Stimulated activated CD4-positive, alpha-beta T cell treated with anti-CD3 and anti-CD28 coated beads, Interleukin-2, amount 100 ng/mL, for 48 hours (primary cell): ENCODE results near the gene MYO5B.
"Not testable (repeated sequence)": the region's sequence is repeated elsewhere in the genome, so short reads cannot be mapped to it uniquely, and the experiment has no call there.

Experiments
- DNase-seq, 2 donors: peaks; one replicate each; pipeline ENCODE4 v3.0.0-alpha.2; 2020

MYO5B gene

DNA sequence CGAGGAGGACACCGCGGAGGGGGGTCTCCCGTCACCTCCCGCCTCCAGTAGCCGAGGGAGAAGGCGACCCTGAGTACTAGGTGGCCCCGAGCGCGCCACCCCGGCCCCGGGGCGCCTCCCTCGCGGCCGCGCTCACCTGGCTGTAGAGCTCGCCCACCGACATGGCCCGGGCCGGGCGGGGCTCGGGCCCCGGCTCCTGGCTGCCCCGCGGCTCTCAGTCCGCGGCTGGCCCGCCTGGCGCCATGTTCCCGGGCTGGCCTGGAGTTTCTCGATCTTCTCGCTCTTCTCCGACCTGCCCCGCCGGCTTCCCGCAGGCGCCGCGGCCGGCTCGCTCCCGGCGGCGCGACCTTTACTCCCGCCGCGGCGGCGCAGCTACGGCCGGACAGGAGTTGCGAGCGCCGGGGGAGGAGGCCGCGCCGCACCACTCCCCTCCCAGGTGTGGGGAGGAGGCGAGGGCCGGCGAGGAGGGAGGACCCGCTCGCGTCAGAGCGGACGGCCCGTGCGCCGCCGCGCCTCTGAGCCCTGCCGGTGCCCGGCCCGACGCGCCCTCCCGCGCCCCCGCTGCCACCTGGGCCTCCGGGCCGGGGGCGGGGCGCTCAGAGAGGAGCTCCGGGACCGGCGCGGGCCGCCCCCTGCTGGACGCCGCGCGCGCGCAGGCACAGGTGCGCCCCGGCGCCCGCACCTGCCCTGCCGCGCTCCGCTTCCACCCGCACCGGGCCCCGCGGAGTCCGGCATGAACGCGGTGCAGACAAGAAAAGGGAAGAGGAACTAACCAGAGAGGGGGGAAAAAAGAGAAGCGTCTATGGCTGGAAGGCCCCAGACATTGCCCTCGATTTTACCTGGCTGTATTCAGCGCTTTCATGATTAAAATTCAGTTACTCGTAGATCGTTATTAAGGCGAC is at the start of gene MYO5B:
MYO5B (minus strand) TSS at position 517 of the 902 bp plus-strand sequence; CDS start at position 163, 354 bp downstream.
- peak; percentile 44 to 60 for DNase-seq

DNA sequence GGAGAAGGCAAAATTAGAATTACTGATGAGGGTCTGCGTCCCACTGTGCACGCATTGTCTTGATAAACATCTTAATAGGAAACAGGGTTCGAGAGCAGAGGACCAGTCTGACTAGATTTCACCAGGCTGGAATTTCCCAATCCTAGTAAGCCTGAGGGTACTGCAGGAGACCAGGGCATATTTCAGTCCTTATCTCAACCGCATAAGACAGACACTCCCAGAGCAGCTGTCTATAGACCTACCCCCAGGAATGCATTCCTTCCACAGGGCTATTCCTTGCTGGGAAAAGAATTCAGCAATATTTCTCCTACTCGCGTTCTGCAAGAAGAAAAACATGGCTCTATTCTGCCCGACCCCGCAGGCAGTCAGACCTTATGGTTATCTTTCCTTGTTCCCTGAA is 46.8 kb upstream of the MYO5B start:
- DNase-seq, result not testable (repeated sequence)

DNA sequence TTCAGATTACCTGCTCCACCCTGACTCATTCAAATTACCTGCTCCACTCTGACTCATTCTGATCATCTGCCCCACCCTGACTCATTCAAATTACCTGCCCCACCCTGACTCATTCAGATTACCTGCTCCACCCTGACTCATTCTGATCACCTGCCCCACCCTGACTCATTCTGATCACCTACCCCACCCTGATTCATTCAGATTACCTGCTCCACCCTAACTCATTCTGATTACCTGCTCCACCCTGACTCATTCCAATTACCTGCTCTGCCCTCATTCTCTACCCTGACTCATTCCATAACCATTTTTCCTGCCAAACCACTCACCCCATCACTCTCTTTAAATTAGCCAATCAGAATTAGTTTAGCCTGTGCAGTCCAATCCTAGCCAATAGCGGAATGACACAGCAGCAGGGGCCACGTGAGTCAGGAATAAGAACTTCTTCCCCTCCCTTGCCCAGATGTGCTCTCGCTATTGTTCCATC is 45.2 kb upstream of the MYO5B start:
- no peak for DNase-seq

DNA sequence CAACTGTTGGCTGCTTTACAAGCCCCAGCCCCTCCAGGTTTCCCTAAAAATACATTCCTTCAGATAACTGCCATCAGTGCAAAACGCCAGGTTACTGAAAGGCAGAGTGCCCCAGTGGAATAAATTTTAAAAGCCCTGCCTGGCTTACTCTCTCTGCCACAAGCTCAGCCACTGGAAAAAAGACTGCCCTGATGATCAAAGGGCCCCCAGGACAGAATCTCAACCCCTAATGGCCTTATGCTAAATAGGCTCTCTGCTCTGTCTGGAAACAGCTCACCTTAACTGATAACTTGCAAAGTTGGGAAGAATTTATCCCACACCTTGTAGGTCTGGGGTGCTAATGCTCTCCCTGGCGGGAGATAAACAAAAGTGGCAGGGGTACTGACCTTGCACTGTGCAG is 37.5 kb upstream of the MYO5B start:
- DNase-seq, result no peak

DNA sequence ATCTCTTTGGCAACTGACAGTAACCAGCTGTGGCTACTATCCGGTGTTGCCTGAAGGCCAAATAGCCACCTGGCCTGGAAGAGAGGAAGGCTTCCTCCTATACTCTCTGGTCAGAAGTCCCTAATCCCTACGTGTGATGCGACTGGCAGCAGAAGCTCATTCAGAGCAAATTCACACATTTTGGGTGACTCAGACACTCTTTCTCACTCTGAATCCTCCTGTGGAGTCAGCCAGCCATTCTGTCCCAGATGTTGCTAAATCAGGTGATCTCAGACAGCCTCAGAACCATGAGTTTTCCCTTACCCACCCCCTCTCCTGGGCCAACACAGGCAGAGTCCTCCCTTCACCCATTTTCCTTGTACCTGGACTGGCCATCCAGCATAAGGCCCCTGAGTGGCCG is 36.7 kb upstream of the MYO5B start:
- DNase-seq, result peak in 1 of 2 donors; percentile 2

DNA sequence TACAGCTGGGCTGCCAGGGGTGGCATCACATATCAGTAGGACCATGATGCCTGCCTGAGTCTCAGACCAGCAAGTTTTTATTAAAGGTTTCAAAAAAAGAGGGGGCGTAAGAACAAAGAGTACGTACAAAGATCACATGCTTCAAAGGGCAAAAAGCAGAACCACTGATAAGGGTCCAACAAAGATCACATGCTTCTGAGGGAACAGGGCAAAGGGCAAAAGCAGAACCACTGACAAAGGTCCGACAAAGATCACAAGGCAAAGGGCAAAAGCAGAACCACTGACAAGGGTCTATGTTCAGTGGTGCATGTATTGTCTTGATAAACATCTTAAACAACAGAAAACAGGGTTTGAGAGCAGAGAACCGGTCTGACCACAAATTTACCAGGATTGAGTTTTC is 25.3 kb upstream of the MYO5B start:
- DNase-seq, result not testable (repeated sequence)

DNA sequence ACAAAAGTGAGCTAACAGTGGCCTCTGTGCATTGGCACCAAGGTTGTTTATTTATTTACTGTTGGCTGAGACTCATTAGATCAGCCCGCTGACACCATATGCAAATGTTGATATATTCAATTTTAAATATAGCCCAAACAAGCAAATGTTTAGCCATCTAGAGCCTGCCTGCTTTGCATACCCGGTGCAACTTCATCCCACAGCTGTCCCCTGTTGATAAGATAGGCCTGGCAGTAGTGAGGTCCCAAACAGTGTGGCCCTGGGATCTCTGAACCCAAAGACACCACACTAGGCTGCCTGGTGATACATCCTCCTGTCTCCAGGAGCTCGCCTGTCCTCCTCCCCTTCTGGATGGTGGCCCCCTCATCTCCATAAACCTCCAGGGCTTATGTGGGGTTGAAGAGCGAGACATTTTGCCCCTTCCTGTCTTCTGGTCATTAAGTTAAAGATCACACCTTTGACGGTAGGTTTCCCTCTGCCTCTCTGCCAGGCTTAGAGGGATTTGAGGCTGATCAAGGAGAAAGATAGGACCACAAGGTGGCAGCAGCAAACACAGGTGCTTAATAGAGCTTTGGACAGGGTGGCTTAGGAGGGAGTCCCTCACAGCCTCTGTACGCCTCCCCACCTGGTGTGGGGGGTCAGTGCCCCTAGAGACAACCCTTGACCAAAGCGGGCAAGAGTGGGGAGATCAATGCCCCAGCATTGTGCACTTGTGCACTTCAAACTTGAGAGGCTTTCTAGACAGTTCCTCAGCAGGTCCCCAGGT is 23.7 kb upstream of the MYO5B start:
- DNase-seq, result no peak

DNA sequence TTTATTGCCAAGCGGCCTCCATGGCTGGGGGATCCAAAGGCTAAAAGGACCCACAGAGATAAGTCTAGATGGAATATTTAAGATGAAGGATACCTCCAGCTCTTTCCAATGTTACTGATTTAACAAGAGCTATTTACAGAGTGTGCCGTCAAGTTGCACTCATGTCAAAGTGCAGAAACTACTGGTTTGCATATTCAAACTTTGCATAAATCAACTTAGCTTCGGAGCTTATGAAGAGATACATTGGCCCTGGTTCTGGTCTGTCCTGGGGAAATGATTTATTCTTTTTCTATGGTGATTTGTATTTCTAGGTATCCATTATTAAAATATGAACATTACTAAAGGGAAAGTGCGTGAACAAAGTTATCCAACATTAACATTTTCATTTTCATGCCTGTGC is 14.4 kb upstream of the MYO5B start:
- no peak for DNase-seq

DNA sequence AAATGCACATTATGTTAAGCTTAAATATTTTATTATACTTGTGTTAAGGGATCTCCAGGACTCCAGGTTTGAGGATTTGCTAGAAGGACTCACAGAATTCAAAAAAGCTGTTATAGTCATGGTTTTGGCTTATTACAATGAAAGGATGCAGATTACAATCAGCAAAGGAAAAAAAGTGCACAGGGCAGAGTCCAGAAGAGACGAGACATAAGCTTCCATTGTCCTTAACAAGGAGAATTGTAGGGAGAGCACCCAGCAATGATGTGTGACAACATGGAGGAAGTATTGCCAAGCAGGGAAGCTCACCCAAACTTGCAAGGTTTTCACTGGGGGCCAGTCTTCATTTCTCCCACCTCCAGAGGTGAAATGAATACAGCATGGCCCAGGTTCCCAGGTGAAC is 12.8 kb upstream of the MYO5B start:
- DNase-seq, result no peak

DNA sequence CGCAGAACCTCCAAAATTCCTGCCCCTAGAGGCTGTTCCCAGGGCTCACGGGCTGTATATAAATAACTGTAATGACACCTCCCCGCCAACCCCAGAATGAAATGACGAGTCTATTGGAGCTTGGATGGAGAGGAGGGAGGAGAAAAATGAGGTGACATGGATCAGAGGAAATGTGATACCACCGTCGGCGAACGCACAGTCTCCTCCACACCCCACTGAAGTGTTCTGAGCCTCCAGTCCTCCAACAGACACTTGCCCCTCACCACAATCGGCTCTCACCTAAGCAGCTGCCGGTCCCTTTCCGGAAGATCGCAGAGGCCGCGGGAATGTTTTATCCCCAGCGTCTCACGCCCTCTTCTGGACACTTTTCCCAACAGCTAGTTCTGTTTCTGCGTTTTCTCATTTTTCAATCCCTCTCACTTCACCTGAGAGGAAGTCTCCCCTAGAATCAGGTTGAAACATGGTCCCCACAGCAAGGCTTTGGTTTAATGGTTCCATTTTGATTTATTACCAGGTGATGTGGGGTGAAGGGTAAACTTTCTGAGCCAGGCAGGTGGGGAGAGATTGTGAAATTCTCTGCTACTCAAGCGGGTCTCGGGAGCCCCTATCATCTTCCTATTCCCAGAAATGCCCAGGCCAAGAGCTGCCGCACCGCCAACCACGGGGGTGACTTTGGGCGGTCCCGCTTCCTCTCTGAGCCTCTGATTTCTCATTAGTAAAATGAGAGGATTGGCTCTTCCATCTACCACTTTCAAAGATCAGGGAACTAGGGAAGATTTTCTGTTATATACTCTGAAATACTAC is 9.1 kb upstream of the MYO5B start:
- DNase-seq, result peak; percentile 12 to 30

DNA sequence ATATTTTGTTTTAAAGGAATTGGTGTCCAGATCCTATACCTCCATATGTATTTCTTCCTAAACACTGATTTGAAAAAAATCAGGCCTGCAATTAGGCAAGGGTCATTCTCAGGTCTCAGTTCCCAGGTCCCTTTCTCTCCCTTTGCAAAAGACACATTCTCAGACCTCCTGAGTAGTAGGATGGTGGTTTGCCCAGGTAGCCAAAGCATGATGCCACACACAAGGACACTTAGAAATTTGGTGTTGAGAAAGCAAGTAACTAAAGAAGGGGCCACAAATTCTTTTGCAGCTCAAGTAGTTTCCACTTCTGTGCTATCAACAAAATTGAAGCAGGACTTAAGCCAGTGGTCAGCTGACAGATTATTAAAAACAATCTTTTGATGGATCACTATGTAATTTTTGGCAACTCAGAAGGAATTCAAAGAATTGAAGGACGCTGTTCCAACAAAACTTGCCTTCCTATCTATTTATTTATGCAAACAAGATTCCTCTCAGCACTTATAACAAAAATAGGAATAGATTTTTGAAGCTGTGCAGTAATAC is 6.6 kb upstream of the MYO5B start:
- no peak for DNase-seq

DNA sequence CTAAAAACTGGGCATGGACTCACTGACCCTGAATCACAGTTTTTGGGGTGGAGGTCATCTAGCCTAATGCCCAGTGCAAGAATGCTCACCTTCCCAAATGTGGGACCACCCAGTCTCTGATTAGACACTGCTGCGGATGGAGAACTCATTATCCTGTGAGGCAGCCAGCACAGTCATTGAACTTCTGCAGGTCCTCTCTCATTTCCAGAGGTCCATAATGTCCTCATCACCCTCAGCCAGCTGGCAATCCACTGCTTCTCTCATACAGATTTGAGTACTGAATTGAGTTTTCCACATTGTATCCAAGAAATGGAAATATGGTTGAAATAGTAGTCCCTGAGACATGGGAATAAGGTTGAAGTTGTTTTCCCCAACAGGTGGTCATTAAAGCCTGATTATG is 5.0 kb upstream of the MYO5B start:
- DNase-seq, result no peak

DNA sequence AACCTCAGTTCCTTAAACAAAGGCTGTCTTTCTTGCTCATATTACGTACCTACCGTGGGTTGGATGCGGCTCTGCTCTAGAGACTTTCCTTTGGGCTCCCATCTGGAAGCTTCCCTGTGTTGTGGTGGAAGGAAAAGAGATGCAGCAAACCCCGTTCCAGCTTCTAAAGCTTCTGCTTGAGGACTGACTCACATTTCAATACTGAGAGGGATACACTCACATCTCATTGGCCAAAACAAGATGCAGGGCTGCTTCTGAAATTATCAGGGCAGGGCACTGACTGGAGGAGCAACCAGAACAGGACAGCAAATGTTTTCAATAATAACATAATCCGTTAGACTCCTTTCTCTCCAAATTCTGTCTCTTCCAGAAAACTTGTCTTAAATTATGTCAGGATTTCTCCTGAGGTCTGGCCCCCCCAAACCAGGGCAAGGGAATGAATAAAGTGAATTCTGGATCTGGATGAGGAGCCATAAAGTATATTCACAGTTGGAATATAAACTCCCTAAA is 4.5 kb upstream of the MYO5B start:
- DNase-seq, result no peak

DNA sequence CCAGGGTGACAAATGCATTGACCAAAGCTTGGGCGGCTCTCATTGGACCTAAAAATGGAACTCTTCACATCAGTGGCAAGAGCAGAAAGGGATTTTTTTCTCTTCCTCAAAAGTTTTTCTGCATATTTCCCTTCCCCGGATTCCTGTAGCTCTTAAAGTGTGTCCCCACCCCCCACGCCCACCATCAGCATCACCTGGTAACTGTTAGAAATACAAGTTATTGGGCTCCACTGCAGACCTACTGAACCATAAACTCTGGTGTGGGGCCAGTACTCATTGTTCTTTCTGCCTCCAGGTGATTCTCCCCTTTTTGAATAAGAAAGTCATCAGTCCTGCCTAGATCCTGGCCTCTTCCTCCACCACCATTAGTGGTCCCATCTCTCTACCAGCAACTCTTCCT is 1.3 kb upstream of the MYO5B start:
- no peak for DNase-seq

DNA sequence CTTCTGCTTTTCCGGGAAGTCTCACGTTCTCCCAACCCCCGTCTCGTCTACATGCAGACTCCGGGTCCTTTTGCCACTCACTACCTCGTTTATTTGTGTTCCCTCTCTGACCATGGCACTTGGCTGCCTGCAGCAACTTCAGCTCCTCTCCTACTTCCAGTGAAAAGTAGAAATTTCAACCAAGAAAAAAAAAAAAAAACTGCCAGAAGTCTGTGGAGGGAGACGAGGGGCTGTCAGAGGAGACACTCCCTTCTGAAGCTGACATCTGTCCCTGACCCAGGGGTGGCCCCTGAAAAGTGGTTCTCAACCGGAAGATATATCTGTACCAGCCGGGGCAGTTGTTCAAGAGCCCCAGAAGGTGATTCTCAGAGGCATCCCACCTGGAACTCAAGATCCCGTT is 742 bp upstream of the MYO5B start:
- DNase-seq, result no peak

DNA sequence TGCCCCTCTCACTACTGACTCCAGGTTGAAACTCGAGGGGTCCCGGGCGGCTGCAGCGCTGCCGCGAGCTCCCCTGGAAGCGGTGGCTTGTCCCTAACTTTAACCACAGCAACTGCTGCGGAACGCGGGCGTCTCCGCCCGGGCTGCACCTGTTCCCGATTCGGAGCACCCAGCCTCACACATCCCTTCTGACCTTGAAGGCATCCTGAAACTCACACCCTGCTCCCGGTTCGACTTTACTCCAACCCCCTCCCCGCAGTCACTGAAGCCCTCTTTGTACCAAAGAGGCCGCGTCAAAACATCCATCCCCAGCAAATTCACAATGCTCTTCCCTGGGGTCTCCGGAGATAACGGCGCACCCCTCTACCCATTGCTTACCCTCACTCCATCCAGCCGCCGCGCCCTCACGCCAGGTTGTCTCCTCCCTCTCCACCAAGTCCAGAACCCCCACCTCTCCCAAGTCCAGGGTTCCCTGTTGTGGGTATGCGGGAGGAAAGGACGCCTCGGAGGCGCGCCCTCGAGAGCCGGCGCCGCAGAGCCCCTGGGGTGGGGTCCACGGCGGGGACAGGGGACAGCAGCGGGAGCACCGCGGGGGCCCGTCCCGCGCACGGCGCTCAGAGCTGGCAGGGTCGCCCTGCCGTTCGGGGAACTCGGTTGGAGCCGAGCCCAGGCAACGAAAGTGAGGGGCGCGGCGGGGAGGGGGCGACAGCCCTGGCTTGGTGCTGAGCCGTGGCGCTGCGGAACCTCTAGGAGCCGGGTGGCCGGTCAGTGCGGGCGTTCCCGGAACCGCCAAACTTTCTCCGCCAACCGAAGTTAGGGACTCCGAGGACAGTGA is 934 bp downstream of the MYO5B start:
- DNase-seq, result no peak

DNA sequence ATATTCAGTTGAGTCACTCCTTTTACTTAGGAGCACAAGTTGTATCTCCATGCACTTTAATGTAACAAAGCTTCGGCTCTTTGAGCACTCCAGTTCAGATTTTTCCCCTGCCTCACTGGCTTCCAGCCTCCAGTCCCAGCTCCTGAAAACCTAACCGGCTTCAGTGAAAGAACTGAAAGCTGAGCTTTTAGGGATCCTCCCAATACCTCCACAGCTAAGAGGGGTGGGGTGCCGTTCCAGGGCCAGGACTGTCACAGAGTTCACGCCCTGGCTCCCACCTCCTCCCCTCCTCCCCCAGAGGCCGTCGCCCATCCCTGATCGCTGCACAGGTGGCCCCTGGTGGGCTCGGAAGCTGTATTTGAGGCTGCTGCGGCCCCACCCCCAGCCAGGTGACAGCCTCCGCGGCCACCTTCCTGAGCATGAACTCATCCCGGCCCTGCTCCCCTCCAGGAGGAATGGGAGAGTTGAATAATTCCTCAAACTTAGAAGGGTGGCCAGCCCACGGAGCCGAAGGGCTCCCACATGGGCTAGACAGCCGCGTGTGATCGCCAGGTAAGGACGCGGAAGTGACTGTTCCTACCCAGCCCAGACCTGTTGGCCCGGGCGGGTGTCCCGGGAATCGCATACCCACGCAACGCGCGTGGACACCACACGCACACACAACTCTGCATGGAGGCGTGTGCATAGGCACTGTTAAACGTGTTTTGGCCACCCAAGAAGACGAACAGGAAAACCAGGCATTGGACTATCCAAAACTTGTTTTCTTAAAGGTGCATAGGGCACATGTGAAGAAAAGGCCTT is 1.8 kb downstream of the MYO5B start:
- no peak for DNase-seq

DNA sequence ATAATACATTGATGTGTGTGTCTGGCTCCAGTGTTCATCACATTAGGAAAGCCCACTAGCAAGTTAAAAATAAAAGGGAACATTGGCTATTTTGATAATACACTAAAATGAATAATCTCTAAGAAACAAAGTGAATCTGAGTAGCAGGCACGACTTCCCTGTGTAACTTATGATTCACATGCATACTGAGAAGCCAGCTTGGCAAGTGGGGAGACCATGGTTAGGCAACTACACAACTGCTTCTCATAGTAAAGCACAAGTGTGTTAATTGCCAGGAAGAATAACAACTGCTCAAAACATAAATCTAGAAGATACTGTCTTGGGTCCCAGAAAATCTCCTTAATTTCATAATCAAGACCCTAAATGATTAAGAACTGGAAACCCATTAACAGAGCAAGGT is 4.0 kb downstream of the MYO5B start:
- no peak for DNase-seq

DNA sequence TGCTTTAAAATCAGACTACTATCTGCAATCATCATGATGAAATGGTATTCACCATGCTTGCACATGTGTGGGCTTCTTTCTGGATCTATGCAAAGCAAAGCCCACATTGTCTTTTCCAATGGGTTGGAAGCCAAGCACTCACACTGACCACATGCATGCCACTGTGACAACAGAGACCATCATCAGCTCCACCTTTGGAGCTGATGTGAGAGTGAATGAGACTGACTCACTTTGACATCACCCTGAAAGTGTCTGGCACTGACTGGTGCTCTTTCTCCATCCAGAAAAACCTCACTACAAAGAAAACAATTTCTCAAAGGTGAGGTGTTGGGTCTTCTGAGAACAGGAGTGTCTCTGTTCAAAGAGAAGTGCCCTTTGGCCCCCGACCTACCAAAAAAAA is 4.7 kb downstream of the MYO5B start:
- DNase-seq, result no peak

DNA sequence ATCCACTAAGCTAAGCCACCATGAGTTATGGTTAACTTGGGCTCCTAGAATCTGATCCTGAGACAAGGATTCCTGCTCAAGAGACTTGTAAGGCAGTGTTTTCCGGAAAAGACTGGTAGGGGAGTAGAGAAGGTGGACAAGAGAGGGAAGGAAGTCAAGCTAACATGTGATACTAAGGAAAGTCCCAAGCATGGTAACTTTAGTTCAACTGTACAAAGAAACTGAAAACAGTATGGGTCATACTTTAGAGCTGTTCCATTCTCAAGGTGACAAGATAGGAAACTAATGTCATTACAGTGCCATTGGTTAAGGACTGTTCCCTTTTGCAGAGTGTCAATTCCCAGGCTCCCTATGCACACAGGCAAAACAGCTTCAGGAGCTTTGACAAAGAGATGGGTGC is 5.8 kb downstream of the MYO5B start:
- DNase-seq, result no peak

DNA sequence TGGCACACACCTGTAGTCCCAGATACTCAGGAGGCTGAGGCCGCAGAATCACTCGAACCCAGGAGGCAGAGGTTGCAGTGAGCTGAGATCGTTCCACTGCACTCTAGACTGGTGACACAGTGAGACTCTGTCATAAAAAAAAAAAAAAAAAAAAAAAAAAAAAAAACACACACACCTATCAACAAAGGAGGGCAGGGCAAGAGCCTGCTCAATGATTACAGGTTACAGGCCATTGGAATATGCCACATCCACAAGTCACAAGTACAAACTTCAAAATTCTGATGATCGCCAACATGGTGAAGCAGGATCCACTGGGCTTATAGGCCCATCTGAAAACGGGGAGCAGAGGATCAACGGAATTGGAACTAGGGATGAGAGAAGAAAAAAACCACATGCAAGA is 6.3 kb downstream of the MYO5B start:
- no peak for DNase-seq
